Smooth muscle cell of the pulmonary artery (primary cell): Measurements from ENCODE around the gene CLEC17A. TPM values are rescaled to one million over a fixed set of nuclear protein-coding genes. Genes with fewer than 3 reads are reported as not detected.

Experiments used
- total RNA-seq: library from RNA; depleted of rRNA; stranded (reverse); fragments of >200 nt; gene quantifications from 2 replicates; pipeline ENCODE4 v1.2.3, GENCODE V29; 2014

CLEC17A gene, protein sequence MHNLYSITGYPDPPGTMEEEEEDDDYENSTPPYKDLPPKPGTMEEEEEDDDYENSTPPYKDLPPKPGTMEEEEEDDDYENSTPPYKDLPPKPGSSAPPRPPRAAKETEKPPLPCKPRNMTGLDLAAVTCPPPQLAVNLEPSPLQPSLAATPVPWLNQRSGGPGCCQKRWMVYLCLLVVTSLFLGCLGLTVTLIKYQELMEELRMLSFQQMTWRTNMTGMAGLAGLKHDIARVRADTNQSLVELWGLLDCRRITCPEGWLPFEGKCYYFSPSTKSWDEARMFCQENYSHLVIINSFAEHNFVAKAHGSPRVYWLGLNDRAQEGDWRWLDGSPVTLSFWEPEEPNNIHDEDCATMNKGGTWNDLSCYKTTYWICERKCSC
- 0.13 and 0.23 TPM in 2 replicates for total RNA-seq

DNA sequence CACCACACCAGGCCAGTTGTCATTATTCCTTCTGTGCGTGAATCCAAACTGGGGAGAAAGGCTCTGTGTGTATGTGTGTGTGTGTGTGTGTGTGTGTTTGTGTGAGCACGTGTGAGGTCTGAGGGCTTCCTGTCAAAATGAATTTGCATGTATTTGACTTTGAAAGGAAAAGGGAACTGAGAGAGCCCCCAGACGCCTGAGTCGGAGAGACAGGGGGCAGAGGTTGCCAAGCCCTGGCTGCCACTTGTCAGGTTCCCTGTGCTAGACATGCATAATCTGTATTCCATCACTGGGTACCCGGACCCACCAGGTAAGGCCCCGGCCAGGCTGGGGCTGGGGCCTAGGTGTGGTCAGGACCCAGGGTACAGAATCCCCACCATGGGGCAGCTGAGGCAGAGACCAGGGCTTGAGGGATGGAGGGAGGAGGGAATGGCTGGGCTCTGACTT, at the start of gene CLEC17A:
CLEC17A (plus strand) TSS at position 191 of the 447 bp plus-strand sequence; CDS start at position 268, 77 bp downstream.

DNA sequence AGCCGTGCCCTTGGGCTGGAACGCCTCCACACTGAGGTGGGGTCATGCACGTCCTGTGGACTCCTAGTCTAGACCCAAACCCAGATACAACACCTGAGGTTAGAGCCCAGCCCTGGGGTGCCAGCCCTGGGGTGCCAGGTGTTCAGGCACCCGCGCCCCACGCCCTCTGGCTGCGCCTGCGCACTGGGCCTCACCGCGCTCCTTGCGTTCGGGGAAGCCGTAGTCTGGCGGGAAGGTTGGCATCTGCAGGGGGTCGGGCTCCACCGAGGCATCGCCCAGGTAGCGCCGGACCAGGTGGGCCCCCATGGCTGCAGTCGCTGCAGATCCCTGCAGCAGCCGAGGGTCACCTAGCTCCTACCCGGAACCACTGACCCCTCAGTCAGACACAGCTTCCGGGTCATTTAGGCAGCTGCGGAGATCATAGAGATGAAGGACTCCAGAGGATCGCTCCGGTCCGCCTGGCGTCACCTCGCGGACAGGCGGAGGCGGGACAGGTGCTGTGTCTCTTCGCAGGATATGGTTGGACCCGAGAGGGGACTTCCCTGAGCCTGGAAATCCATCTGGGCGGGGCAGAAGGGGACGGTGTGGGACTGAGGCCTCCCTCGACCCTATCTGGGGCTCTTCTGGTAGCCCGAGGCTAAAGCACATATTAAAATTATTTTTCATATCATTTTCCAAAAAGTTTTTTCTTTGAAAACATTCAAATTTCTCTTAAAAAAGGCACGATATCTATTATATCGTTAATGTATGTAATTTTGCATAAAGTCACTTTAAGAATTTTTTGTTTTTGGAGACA, 11.0 kb upstream of the CLEC17A start, which contains the start of gene NDUFB7:
NDUFB7 (minus strand) TSS at position 372 of the 796 bp plus-strand sequence; CDS start at position 306, 66 bp downstream.

Other genes starting within 250 kb of the CLEC17A start
- gene ADGRE5, start 201.6 kb upstream of the CLEC17A start, total RNA-seq, result 46.1 and 97.0 TPM in 2 replicates
- gene DDX39A, start 163.7 kb upstream of the CLEC17A start, total RNA-seq, result 32.0 and 41.0 TPM in 2 replicates
- gene PKN1, start 149.8 kb upstream of the CLEC17A start, total RNA-seq, result 119 and 243 TPM in 2 replicates
- gene PTGER1, start 107.7 kb upstream of the CLEC17A start, total RNA-seq, result 4.4 and 7.9 TPM in 2 replicates
- 79.0 and 100 TPM in 2 replicates for gene GIPC1, start 87.0 kb upstream of the CLEC17A start, total RNA-seq
- 50.8 and 66.4 TPM in 2 replicates for gene DNAJB1, start 64.7 kb upstream of the CLEC17A start, total RNA-seq
- gene TECR, start 53.5 kb upstream of the CLEC17A start, total RNA-seq, result 26.3 and 28.5 TPM in 2 replicates
- 108 and 130 TPM in 2 replicates for gene NDUFB7, start 11.0 kb upstream of the CLEC17A start, total RNA-seq
- not detected in 2 replicates for gene ADGRE3, start 91.8 kb downstream of the CLEC17A start, total RNA-seq
- 22.5 and 27.1 TPM in 2 replicates for gene ZNF333, start 107.0 kb downstream of the CLEC17A start, total RNA-seq
- gene ADGRE2, start 195.5 kb downstream of the CLEC17A start, total RNA-seq, result 0.13 and 0.30 TPM in 2 replicates